Neural progenitor cell (in vitro differentiated cells): ENCODE measurements around the gene CDH23. TPM values are rescaled to one million over a fixed set of nuclear protein-coding genes. Genes with fewer than 3 reads are reported as not detected.

Experiments
- DNase-seq: peaks from one replicate; pipeline ENCODE4 v3.0.0-alpha.2; 2016; ENCODE audit warnings: low spot score
- H2AFZ ChIP-seq: fragments of 200-600 bp; sonication (generic); replicated peaks from 2 replicates; pipeline ENCODE4 v1.6.1; 2016; ENCODE audit warnings: antibody characterized with exemption
- H3F3A ChIP-seq: fragments of 200-600 bp; sonication (generic); 2 replicates; pipeline ENCODE4 v1.6.1; 2016; ENCODE audit warnings: antibody characterized with exemption, low read depth
- H3K27ac ChIP-seq: fragments of 200-600 bp; sonication (generic); 2 replicates; pipeline ENCODE4 v1.5.1; 2016; ENCODE audit warnings: mild to moderate bottlenecking
- H3K27me3 ChIP-seq: fragments of 200-600 bp; sonication (generic); 2 replicates; pipeline ENCODE4 v1.6.1; 2016; ENCODE audit warnings: mild to moderate bottlenecking, moderate library complexity
- H3K36me3 ChIP-seq: fragments of 200-600 bp; sonication (generic); 2 replicates; pipeline ENCODE4 v1.5.1; 2016
- H3K4me1 ChIP-seq: fragments of 200-600 bp; sonication (generic); 2 replicates; pipeline ENCODE4 v1.6.1; 2016; ENCODE audit warnings: mixed run types
- H3K4me2 ChIP-seq: fragments of 200-600 bp; sonication (generic); 2 replicates; pipeline ENCODE4 v1.6.1; 2016
- H3K4me3 ChIP-seq: fragments of 200-600 bp; sonication (generic); 2 replicates; pipeline ENCODE4 v1.5.1; 2016
- H3K79me2 ChIP-seq: fragments of 200-600 bp; sonication (generic); 2 replicates; pipeline ENCODE4 v1.6.1; 2016; ENCODE audit warnings: low read depth
- H3K9ac ChIP-seq: fragments of 200-600 bp; sonication (generic); 2 replicates; pipeline ENCODE4 v1.6.1; 2016
- H3K9me3 ChIP-seq: fragments of 200-600 bp; sonication (generic); 2 replicates; pipeline ENCODE4 v1.5.1; 2016; ENCODE audit warnings: low read depth
- H4K20me1 ChIP-seq: fragments of 200-600 bp; sonication (generic); 2 replicates; pipeline ENCODE4 v1.6.1; 2016; ENCODE audit warnings: low read depth
- H3K27ac Mint-ChIP-seq: 3 replicates; pipeline ENCODE4 v1.8.0; 2021; ENCODE audit warnings: mixed read lengths
- H3K27me3 Mint-ChIP-seq: 2 replicates; pipeline ENCODE4 v1.8.0; 2022; ENCODE audit warnings: low read depth, mild to moderate bottlenecking, inconsistent platforms, moderate library complexity, mixed read lengths; ENCODE audit not compliant: insufficient read depth
- H3K36me3 Mint-ChIP-seq: 3 replicates; pipeline ENCODE4 v1.8.0; 2021; ENCODE audit warnings: mixed read lengths
- H3K4me1 Mint-ChIP-seq: 3 replicates; pipeline ENCODE4 v1.8.0; 2021; ENCODE audit warnings: mixed read lengths
- H3K4me3 Mint-ChIP-seq: 3 replicates; pipeline ENCODE4 v1.8.0; 2021; ENCODE audit warnings: mild to moderate bottlenecking, moderate library complexity, mixed read lengths
- H3K9me3 Mint-ChIP-seq: 3 replicates; pipeline ENCODE4 v1.8.0; 2020; ENCODE audit warnings: mixed read lengths
- CTCF ChIP-seq: fragments of 200-600 bp; sonication (generic); IDR thresholded peaks from 2 replicates; pipeline ENCODE4 v1.5.1; 2017; ENCODE audit warnings: antibody characterized with exemption, mild to moderate bottlenecking
- EZH2 ChIP-seq: fragments of 200-600 bp; sonication (generic); IDR thresholded peaks from 2 replicates; pipeline ENCODE4 v1.6.1; 2017; ENCODE audit warnings: antibody characterized with exemption, mild to moderate bottlenecking, moderate library complexity
- EZH2phosphoT487 ChIP-seq: fragments of 200-600 bp; sonication (generic); IDR thresholded peaks from 2 replicates; pipeline ENCODE4 v1.6.1; 2017; ENCODE audit warnings: antibody characterized with exemption
- total RNA-seq: library from RNA; depleted of rRNA; stranded (reverse); fragments of >200 nt; gene quantifications from 2 replicates; pipeline ENCODE4 v1.2.3, GENCODE V29; 2015; ENCODE audit warnings: low replicate concordance

The CDH23 gene
- total RNA-seq, 1 donor from 2014 or later: 5.9 TPM

DNA sequence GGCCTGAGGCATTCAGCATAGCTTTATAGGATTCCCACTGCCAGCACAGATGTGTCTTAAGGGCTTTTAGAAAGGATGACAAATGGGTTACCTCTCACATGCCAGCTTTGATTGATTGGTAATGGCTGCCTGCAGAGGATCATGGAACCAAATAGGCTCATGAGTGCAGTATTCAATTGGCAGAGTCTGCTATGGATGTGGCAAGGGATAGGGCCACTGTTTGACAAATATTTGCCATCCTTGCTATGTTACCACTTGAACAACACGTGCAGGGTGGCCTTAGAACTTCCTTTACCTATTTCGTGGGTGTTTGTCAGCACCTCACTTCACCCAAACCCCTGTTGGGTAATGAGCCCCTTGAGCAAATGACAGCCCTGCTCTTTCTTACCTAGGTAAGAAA lies 183.7 kb downstream of the CDH23 start:
- Histone ChIP-seq H3K27ac (no peak overlapping the region), H3K4me2 (no peak overlapping the region), H3K79me2 (no peaks in the 10 kb centered on the region), H3K4me3 (no peak overlapping the region), H3K9ac (no peak overlapping the region), H4K20me1 (no peaks in the 10 kb centered on the region), H3F3A (no peaks in the 10 kb centered on the region), H3K27me3 (no peaks in the 10 kb centered on the region), H3K9me3 (no peaks in the 10 kb centered on the region), H3K4me1 (peaks cover 15% of the 10 kb centered on the region), H2AFZ (no peak overlapping the region), H3K36me3 (no peaks in the 10 kb centered on the region)
- Mint-ChIP-seq H3K4me1 (peaks cover 16% of the 10 kb centered on the region), H3K9me3 (no peaks in the 10 kb centered on the region), H3K36me3 (no peaks in the 10 kb centered on the region), H3K4me3 (no peak overlapping the region), H3K27me3 (peaks cover 6% of the 10 kb centered on the region), H3K27ac (no peak overlapping the region)
- TF ChIP-seq EZH2 (no peak), CTCF (no peak)
- DNase-seq: no peak

DNA sequence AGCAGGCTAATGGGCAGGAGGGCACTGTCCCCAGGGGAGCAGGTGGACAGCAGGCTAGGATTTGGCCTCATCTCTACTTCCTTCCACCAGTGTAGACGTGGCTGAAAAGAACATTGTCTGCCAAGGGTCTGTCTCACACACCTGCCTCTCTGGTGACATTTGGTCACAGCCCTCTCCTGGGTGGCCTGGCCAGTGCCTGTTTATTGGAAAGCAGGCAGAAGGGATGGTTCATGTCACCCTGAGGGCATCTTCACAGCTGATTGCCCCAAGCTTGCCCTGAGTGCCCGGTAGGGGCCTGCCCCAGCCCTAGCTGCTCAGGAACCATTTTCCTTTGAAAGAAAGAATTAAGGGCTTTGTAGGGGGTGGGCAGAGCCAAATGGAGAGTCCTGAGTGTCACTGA lies 184.2 kb downstream of the CDH23 start:
- TF ChIP-seq EZH2phosphoT487 (no peak), EZH2 (no peak), CTCF (no peak)
- Mint-ChIP-seq H3K27ac (no peak overlapping the region), H3K36me3 (no peaks in the 10 kb centered on the region), H3K4me3 (no peak overlapping the region), H3K27me3 (peaks cover 6% of the 10 kb centered on the region), H3K4me1 (peaks cover 11% of the 10 kb centered on the region), H3K9me3 (no peaks in the 10 kb centered on the region)
- no peak overlapping the region for H3K9ac ChIP-seq
- no peaks in the 10 kb centered on the region for H3K27me3 ChIP-seq
- H3K4me3 ChIP-seq: no peak overlapping the region
- no peaks in the 10 kb centered on the region for H3K9me3 ChIP-seq
- H3K79me2 ChIP-seq: no peaks in the 10 kb centered on the region
- H3K4me1 ChIP-seq: peaks cover 14% of the 10 kb centered on the region
- no peaks in the 10 kb centered on the region for H4K20me1 ChIP-seq
- no peaks in the 10 kb centered on the region for H3K36me3 ChIP-seq
- no peaks in the 10 kb centered on the region for H3F3A ChIP-seq
- H3K4me2 ChIP-seq: no peak overlapping the region
- no peak overlapping the region for H2AFZ ChIP-seq
- DNase-seq: no peak
- no peak overlapping the region for H3K27ac ChIP-seq

DNA sequence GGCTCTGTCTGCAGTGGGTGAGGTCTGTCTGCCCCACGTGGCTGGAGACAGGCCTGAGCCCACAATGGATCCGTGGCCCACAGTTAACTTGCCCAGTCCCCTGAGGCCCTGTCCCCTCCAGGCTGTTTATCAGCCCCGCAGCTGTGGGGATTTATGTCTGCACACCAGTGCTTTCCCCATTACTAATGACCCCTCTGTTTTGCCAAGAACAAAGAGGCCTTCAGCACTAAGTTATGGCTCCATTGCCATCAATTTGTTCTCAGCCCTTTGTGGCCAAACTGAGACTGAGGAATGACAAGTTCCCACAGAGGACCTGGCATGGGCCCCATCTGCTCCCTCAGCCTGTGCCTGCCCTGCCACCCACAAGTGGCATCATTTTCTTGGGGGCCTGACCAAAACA lies 184.7 kb downstream of the CDH23 start:
- H3K9me3 Mint-ChIP-seq: no peaks in the 10 kb centered on the region
- no peaks in the 10 kb centered on the region for H3K79me2 ChIP-seq
- H2AFZ ChIP-seq: no peak overlapping the region
- no peak for DNase-seq
- no peak overlapping the region for H3K4me3 Mint-ChIP-seq
- no peaks in the 10 kb centered on the region for H3K9me3 ChIP-seq
- H3K4me1 Mint-ChIP-seq: peaks cover 8% of the 10 kb centered on the region
- no peaks in the 10 kb centered on the region for H3K27me3 ChIP-seq
- no peaks in the 10 kb centered on the region for H3K36me3 ChIP-seq
- H3K36me3 Mint-ChIP-seq: no peaks in the 10 kb centered on the region
- H4K20me1 ChIP-seq: no peaks in the 10 kb centered on the region
- H3F3A ChIP-seq: no peaks in the 10 kb centered on the region
- H3K4me3 ChIP-seq: no peak overlapping the region
- no peak overlapping the region for H3K27ac Mint-ChIP-seq
- peaks cover 10% of the 10 kb centered on the region for H3K4me1 ChIP-seq
- H3K9ac ChIP-seq: no peak overlapping the region
- H3K27ac ChIP-seq: no peak overlapping the region
- H3K27me3 Mint-ChIP-seq: peaks cover 6% of the 10 kb centered on the region
- no peak overlapping the region for H3K4me2 ChIP-seq
- no peak for TF ChIP-seq CTCF
- no peak for TF ChIP-seq EZH2
- TF ChIP-seq EZH2phosphoT487: no peak

GRCh38 chr10:71582019-71582418 lies 185.3 kb downstream of the CDH23 start:
- peaks cover 6% of the 10 kb centered on the region for H3K4me1 Mint-ChIP-seq
- Histone ChIP-seq H3K9me3 (no peaks in the 10 kb centered on the region), H3F3A (no peaks in the 10 kb centered on the region), H3K27me3 (no peaks in the 10 kb centered on the region), H2AFZ (no peak overlapping the region), H3K79me2 (no peaks in the 10 kb centered on the region), H4K20me1 (no peaks in the 10 kb centered on the region), H3K4me1 (peaks cover 6% of the 10 kb centered on the region), H3K36me3 (no peaks in the 10 kb centered on the region), H3K4me2 (no peak overlapping the region), H3K9ac (no peak overlapping the region), H3K27ac (no peak overlapping the region), H3K4me3 (no peak overlapping the region)
- TF ChIP-seq CTCF: no peak
- no peak for TF ChIP-seq EZH2
- no peak for TF ChIP-seq EZH2phosphoT487
- no peaks in the 10 kb centered on the region for H3K9me3 Mint-ChIP-seq
- peaks cover 6% of the 10 kb centered on the region for H3K27me3 Mint-ChIP-seq
- no peak overlapping the region for H3K27ac Mint-ChIP-seq
- no peak overlapping the region for H3K4me3 Mint-ChIP-seq
- no peaks in the 10 kb centered on the region for H3K36me3 Mint-ChIP-seq
- peak; percentile 69 for DNase-seq
